ENCODE measurements around the gene IFITM10. TPM values are rescaled to one million over a fixed set of nuclear protein-coding genes. Genes with fewer than 3 reads are reported as not detected.
"Not testable (repeated sequence)": the region's sequence is repeated elsewhere in the genome, so short reads cannot be mapped to it uniquely, and the experiment has no call there.

IFITM10 gene
- total and polyA plus RNA-seq, 2 donors (not counting 1 experiment from before 2014, with no cell fraction given) = 0.15 to 0.50 TPM

DNA sequence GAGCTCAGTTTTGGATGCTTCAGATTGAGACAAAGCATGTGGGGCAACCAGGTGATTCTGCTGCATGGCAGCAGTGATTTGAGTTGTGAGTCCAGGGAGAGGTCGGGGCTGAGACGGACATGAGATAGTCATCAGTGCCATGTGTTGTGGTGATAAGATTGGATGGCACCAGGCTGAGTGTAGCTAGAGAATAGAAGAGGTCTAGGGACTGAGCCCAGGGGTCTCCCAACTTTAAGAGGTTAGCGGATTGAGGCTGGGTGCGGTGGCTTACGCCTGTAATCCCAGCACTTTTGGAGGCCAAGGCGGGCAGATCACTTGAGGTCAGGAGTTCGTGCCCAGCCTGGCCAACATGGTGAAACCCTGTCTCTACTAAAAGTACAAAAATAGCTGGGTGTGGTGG is 19.7 kb upstream of the IFITM10 start:
- Histone ChIP-seq H3K36me3 (ENCODE audit: control insufficient read depth, insufficient read depth, low read length) (no peaks in the 10 kb centered on the region), H3K79me2 (ENCODE audit: control insufficient read depth, insufficient read depth, low read length) (no peaks in the 10 kb centered on the region)
- no peak for DNase-seq (ENCODE audit: low read depth in 2 of 2)

DNA sequence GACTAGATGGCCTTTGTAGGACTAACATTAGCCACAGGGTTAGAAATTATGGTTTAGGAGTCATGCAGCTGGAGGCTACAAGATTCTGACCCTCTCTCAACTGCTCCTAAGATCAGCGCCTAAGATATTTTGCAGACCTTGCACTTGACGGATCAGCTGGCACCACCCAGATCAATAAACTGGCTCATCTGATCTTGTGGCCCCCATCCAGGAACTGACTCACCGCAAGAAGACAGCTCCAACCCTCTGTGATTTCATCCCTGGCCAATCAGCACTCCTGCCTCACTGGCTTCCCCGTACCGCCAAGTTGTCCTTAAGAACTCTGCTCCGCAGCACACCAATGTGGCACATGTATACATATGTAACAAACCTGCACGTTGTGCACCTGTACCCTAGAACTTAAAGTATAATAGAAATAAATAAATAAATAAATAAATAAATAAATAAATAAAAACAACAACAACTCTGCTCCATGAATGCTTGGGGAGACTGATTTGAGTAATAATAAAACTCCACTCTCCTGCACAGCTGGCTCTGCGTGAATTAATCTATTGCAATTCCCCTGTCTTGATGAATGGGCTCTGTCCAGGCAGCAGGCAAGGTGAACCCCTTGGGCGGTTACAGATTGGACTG is 19.0 kb upstream of the IFITM10 start:
- H3K9me3 ChIP-seq (ENCODE audit: control insufficient read depth, insufficient read depth, low read depth, low read length); H4K20me1 ChIP-seq (ENCODE audit: control insufficient read depth, extremely low read depth, insufficient read depth, low read length); H3K9ac ChIP-seq (ENCODE audit: insufficient read depth, low read length); H3K27ac ChIP-seq (ENCODE audit: insufficient read depth, low read length); H3K4me3 ChIP-seq (replicated peaks in 1 of 4; ENCODE audit: control extremely low read depth in 1 of 4, insufficient read depth in 1 of 4, low read depth in 3 of 4, low read length in 4 of 4); H2AFZ ChIP-seq (ENCODE audit: low read length); H3K36me3 ChIP-seq (ENCODE audit: control insufficient read depth, insufficient read depth, low read length); H3K79me2 ChIP-seq (ENCODE audit: control insufficient read depth, insufficient read depth, low read length); H3K27me3 ChIP-seq (ENCODE audit: control insufficient read depth, insufficient read depth, low read length); H3K4me2 ChIP-seq (ENCODE audit: extremely low read depth, insufficient read depth, low read length): not testable (repeated sequence)
- DNase-seq (ENCODE audit: low read depth in 2 of 2) = peak; percentile 42 to 54
- peaks cover 16% of the 10 kb centered on the region for H3K4me1 ChIP-seq (ENCODE audit: control insufficient read depth, extremely low read depth, insufficient read depth, low read length)

More for the DNA sequence above, 19.7 kb upstream of the IFITM10 start:
- Histone ChIP-seq H3K9ac (ENCODE audit: insufficient read depth, low read length) (no peak overlapping the region), H3K27ac (ENCODE audit: insufficient read depth, low read length) (no peak overlapping the region), H2AFZ (ENCODE audit: low read length) (no peak overlapping the region), H4K20me1 (ENCODE audit: control insufficient read depth, extremely low read depth, insufficient read depth, low read length) (no peaks in the 10 kb centered on the region), H3K4me3 (replicated peaks in 1 of 4; ENCODE audit: control extremely low read depth in 1 of 4, insufficient read depth in 1 of 4, low read depth in 3 of 4, low read length in 4 of 4) (no peak overlapping the region), H3K27me3 (ENCODE audit: control insufficient read depth, insufficient read depth, low read length) (no peaks in the 10 kb centered on the region), H3K4me2 (ENCODE audit: extremely low read depth, insufficient read depth, low read length) (no peak overlapping the region), H3K4me1 (ENCODE audit: control insufficient read depth, extremely low read depth, insufficient read depth, low read length) (peaks cover 16% of the 10 kb centered on the region), H3K9me3 (ENCODE audit: control insufficient read depth, insufficient read depth, low read depth, low read length) (no peaks in the 10 kb centered on the region)
- TF ChIP-seq CTCF (conservative IDR thresholded peaks at IDR 0.05 in 1 of 2, IDR thresholded peaks at IDR 0.05 in 1 of 2; ENCODE audit: low read depth in 1 of 2, low read length in 2 of 2) (no peak), EZH2 (IDR thresholded peaks at IDR 0.05; ENCODE audit: low read length, missing control alignments) (no peak)

- DNase-seq (ENCODE audit: low read depth in 2 of 2) = no peak
- no peak for TF ChIP-seq EZH2 (IDR thresholded peaks at IDR 0.05; ENCODE audit: low read length, missing control alignments)
- no peak for TF ChIP-seq CTCF (conservative IDR thresholded peaks at IDR 0.05 in 1 of 2, IDR thresholded peaks at IDR 0.05 in 1 of 2; ENCODE audit: low read depth in 1 of 2, low read length in 2 of 2)
- H4K20me1 ChIP-seq (ENCODE audit: control insufficient read depth, extremely low read depth, insufficient read depth, low read length) = no peaks in the 10 kb centered on the region
Measured at GRCh38 chr11:1768141-1768469, 17.7 kb upstream of the IFITM10 start.

More at GRCh38 chr11:1768141-1768469, 17.7 kb upstream of the IFITM10 start:
- H3K27me3 ChIP-seq (ENCODE audit: control insufficient read depth, insufficient read depth, low read length) = no peaks in the 10 kb centered on the region
- no peaks in the 10 kb centered on the region for H3K36me3 ChIP-seq (ENCODE audit: control insufficient read depth, insufficient read depth, low read length)
- H3K4me2 ChIP-seq (ENCODE audit: extremely low read depth, insufficient read depth, low read length) = no peak overlapping the region
- no peak overlapping the region for H2AFZ ChIP-seq (ENCODE audit: low read length)
- peaks cover 4% of the 10 kb centered on the region for H3K79me2 ChIP-seq (ENCODE audit: control insufficient read depth, insufficient read depth, low read length)
- no peak overlapping the region for H3K4me3 ChIP-seq (replicated peaks in 1 of 4; ENCODE audit: control extremely low read depth in 1 of 4, insufficient read depth in 1 of 4, low read depth in 3 of 4, low read length in 4 of 4)
- no peaks in the 10 kb centered on the region for H3K9me3 ChIP-seq (ENCODE audit: control insufficient read depth, insufficient read depth, low read depth, low read length)
- H3K27ac ChIP-seq (ENCODE audit: insufficient read depth, low read length) = no peak overlapping the region
- H3K9ac ChIP-seq (ENCODE audit: insufficient read depth, low read length) = no peak overlapping the region
- H3K4me1 ChIP-seq (ENCODE audit: control insufficient read depth, extremely low read depth, insufficient read depth, low read length) = peaks cover 20% of the 10 kb centered on the region

Data from fibroblast of lung (primary cell).